GM12891 (cell line): ENCODE measurements around the gene SLC2A2.

Experiments
- POLR2A ChIP-seq: IDR thresholded peaks from 2 replicates; pipeline ENCODE4 v1.6.1; 2011; ENCODE audit warnings: low read depth, low read length, control low read depth
- POLR2AphosphoS5 ChIP-seq: IDR thresholded peaks from 2 replicates; pipeline ENCODE4 v1.6.1; 2011; ENCODE audit warnings: low read depth, low read length, control low read depth
- TAF1 ChIP-seq: IDR thresholded peaks from 2 replicates; pipeline ENCODE4 v1.6.1; 2011; ENCODE audit warnings: low read depth, low read length, control low read depth

GRCh38 chr3:171018156-171018935, 8.2 kb downstream of the SLC2A2 start:
- TF ChIP-seq POLR2A = no peak
- TF ChIP-seq POLR2AphosphoS5 = no peak
- TF ChIP-seq TAF1 = no peak
